ENCODE measurements around the gene SLC43A2. TPM values are rescaled to one million over a fixed set of nuclear protein-coding genes. Genes with fewer than 3 reads are reported as not detected.

The SLC43A2 gene
- polyA plus RNA-seq, 1 donor (not counting 4 experiments of a cell fraction or from before 2014, with no cell fraction given): 12.7 TPM

DNA sequence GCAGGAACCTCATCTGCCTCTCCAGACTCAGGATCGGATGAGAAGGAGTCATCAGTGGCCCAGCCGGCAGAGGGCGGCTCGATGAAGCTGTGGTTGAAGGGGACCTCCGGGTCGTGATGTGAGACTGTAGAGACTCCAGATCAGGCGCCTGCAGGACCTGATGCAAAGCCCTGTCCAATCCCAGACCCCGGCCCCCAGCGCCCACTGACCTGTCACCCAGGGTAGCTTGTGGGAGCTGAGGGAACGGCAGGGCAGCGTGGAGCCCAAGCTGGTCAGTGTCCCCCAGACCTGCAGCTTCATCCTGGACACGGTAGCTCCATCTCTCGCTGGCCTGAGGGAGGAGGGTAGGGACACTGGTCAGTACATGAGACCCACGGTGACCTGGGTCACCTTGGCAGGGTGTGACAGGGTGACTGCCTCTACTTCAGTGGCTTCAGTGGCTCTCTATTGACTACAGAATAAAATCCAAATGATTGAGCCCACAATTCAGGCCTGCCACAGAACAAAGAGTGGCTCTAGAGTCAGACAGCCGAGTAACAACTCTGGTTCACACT lies 8.2 kb upstream of the SLC43A2 start:
- Histone ChIP-seq H4K20me1 (ENCODE audit: control insufficient read depth, extremely low read depth, insufficient read depth, low read length) (no peaks in the 10 kb centered on the region), H3K4me2 (ENCODE audit: control insufficient read depth, extremely low read depth, insufficient read depth, low read depth, low read length) (no peak overlapping the region), H3K4me1 (ENCODE audit: control insufficient read depth, extremely low read depth, insufficient read depth, low read length) (no peaks in the 10 kb centered on the region), H3K9me1 (ENCODE audit: control insufficient read depth, extremely low read depth, insufficient read depth, low read length) (no peaks in the 10 kb centered on the region), H3K9me3 (ENCODE audit: control insufficient read depth, low read depth, low read length) (no peaks in the 10 kb centered on the region), H2AFZ (ENCODE audit: control insufficient read depth, low read length) (no peak overlapping the region), H3K4me3 (ENCODE audit: control insufficient read depth in 2 of 3, extremely low read depth in 1 of 3, insufficient read depth in 2 of 3, low read depth in 1 of 3, low read length in 3 of 3) (no peak overlapping the region), H3K36me3 (ENCODE audit: control insufficient read depth in 2 of 2, extremely low read depth in 1 of 2, insufficient read depth in 2 of 2, low read length in 2 of 2) (no peaks in the 10 kb centered on the region), H3K9ac (ENCODE audit: control insufficient read depth, extremely low read depth, insufficient read depth, low read length) (no peak overlapping the region), H3K27me3 (ENCODE audit: control insufficient read depth, extremely low read depth, insufficient read depth, low read length) (peaks cover 6% of the 10 kb centered on the region), H3K27ac (ENCODE audit: control insufficient read depth, insufficient read depth, low read length) (no peak overlapping the region), H3K79me2 (ENCODE audit: control insufficient read depth, insufficient read depth, low read length) (no peaks in the 10 kb centered on the region)
- FAIRE-seq: no peak
- dilution Hi-C loops (cut with MboI; ENCODE audit: extremely low pct_ligation_motif_present, low sequenced_read_pairs): no loop called here
- no peak for DNase-seq (ENCODE audit: low read depth, low spot score)
- no peak for TF ChIP-seq EZH2 (IDR thresholded peaks at IDR 0.05; ENCODE audit: low read length)
- TF ChIP-seq, protein P1, sequence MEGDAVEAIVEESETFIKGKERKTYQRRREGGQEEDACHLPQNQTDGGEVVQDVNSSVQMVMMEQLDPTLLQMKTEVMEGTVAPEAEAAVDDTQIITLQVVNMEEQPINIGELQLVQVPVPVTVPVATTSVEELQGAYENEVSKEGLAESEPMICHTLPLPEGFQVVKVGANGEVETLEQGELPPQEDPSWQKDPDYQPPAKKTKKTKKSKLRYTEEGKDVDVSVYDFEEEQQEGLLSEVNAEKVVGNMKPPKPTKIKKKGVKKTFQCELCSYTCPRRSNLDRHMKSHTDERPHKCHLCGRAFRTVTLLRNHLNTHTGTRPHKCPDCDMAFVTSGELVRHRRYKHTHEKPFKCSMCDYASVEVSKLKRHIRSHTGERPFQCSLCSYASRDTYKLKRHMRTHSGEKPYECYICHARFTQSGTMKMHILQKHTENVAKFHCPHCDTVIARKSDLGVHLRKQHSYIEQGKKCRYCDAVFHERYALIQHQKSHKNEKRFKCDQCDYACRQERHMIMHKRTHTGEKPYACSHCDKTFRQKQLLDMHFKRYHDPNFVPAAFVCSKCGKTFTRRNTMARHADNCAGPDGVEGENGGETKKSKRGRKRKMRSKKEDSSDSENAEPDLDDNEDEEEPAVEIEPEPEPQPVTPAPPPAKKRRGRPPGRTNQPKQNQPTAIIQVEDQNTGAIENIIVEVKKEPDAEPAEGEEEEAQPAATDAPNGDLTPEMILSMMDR (optimal IDR thresholded peaks at IDR 0.05 in 1 of 3, IDR thresholded peaks at IDR 0.05 in 1 of 3, conservative IDR thresholded peaks at IDR 0.05 in 1 of 3; ENCODE audit: extremely low read depth in 1 of 3, insufficient read depth in 2 of 3, low read length in 3 of 3): no peak

DNA sequence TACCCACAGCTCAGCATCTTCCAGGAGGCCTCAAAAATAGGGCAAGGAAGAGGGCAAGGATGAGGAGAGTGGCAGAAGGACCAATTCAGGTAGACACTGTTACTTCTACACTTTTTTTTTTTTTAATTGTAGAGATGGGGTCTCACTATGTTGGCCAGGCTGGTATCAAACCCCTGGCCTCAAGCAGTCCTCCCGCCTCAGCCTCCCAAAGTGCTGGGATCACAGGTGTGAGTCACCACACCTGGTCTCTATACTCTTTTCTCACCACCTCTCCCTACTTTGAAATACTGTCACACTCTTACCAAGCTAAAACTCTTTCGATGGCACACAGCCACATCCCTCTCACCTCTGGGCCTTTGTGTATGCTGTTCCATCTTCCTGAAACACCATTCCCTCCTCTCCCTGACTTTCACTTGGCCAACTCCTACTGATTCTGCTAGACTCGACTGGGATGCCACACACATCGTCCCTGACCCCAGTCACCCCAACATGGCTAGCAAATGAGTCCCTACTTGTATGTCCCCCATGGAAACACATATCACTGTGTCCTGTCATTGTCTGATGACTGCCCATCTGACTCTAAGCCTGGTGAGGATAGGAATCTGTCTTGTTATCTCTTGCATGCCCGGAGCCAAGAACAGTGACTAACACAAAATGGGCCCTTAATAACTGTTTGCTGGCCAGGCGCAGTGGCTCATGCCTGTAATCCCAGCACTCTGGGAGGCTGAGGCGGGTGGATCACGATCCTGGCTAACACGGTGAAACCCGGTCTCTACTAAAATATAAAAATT lies 7.2 kb upstream of the SLC43A2 start:
- H3K9me3 ChIP-seq (ENCODE audit: control insufficient read depth, low read depth, low read length): no peaks in the 10 kb centered on the region
- H3K4me1 ChIP-seq (ENCODE audit: control insufficient read depth, extremely low read depth, insufficient read depth, low read length): no peaks in the 10 kb centered on the region
- DNase-seq (ENCODE audit: low read depth, low spot score) (no peak), FAIRE-seq (no peak)
- H3K27ac ChIP-seq (ENCODE audit: control insufficient read depth, insufficient read depth, low read length): no peak overlapping the region
- TF ChIP-seq EZH2 (IDR thresholded peaks at IDR 0.05; ENCODE audit: low read length): no peak
- TF ChIP-seq, protein P1 (optimal IDR thresholded peaks at IDR 0.05 in 1 of 3, IDR thresholded peaks at IDR 0.05 in 1 of 3, conservative IDR thresholded peaks at IDR 0.05 in 1 of 3; ENCODE audit: extremely low read depth in 1 of 3, insufficient read depth in 2 of 3, low read length in 3 of 3): no peak
- no peaks in the 10 kb centered on the region for H3K36me3 ChIP-seq (ENCODE audit: control insufficient read depth in 2 of 2, extremely low read depth in 1 of 2, insufficient read depth in 2 of 2, low read length in 2 of 2)
- H3K9ac ChIP-seq (ENCODE audit: control insufficient read depth, extremely low read depth, insufficient read depth, low read length): no peak overlapping the region
- dilution Hi-C loops (cut with MboI; ENCODE audit: extremely low pct_ligation_motif_present, low sequenced_read_pairs): no loop called here
- H3K27me3 ChIP-seq (ENCODE audit: control insufficient read depth, extremely low read depth, insufficient read depth, low read length): peaks cover 6% of the 10 kb centered on the region
- H3K4me2 ChIP-seq (ENCODE audit: control insufficient read depth, extremely low read depth, insufficient read depth, low read depth, low read length): no peak overlapping the region
- no peaks in the 10 kb centered on the region for H3K79me2 ChIP-seq (ENCODE audit: control insufficient read depth, insufficient read depth, low read length)
- no peaks in the 10 kb centered on the region for H4K20me1 ChIP-seq (ENCODE audit: control insufficient read depth, extremely low read depth, insufficient read depth, low read length)
- no peak overlapping the region for H2AFZ ChIP-seq (ENCODE audit: control insufficient read depth, low read length)
- H3K4me3 ChIP-seq (ENCODE audit: control insufficient read depth in 2 of 3, extremely low read depth in 1 of 3, insufficient read depth in 2 of 3, low read depth in 1 of 3, low read length in 3 of 3): no peak overlapping the region
- H3K9me1 ChIP-seq (ENCODE audit: control insufficient read depth, extremely low read depth, insufficient read depth, low read length): no peaks in the 10 kb centered on the region
